Dermis blood vessel endothelial cell (primary cell): ENCODE data around the gene KNDC1. TPM values are rescaled to one million over a fixed set of nuclear protein-coding genes. Genes with fewer than 3 reads are reported as not detected.
"Not testable (repeated sequence)": the region's sequence is repeated elsewhere in the genome, so short reads cannot be mapped to it uniquely, and the experiment has no call there.

Source experiments
- DNase-seq: peaks from one replicate; pipeline ENCODE4 v3.0.0; 2010
- total RNA-seq: library from RNA; depleted of rRNA; stranded (reverse); fragments of >200 nt; gene quantifications from 2 replicates; pipeline ENCODE4 v1.2.3, GENCODE V29; 2014

The KNDC1 gene, protein sequence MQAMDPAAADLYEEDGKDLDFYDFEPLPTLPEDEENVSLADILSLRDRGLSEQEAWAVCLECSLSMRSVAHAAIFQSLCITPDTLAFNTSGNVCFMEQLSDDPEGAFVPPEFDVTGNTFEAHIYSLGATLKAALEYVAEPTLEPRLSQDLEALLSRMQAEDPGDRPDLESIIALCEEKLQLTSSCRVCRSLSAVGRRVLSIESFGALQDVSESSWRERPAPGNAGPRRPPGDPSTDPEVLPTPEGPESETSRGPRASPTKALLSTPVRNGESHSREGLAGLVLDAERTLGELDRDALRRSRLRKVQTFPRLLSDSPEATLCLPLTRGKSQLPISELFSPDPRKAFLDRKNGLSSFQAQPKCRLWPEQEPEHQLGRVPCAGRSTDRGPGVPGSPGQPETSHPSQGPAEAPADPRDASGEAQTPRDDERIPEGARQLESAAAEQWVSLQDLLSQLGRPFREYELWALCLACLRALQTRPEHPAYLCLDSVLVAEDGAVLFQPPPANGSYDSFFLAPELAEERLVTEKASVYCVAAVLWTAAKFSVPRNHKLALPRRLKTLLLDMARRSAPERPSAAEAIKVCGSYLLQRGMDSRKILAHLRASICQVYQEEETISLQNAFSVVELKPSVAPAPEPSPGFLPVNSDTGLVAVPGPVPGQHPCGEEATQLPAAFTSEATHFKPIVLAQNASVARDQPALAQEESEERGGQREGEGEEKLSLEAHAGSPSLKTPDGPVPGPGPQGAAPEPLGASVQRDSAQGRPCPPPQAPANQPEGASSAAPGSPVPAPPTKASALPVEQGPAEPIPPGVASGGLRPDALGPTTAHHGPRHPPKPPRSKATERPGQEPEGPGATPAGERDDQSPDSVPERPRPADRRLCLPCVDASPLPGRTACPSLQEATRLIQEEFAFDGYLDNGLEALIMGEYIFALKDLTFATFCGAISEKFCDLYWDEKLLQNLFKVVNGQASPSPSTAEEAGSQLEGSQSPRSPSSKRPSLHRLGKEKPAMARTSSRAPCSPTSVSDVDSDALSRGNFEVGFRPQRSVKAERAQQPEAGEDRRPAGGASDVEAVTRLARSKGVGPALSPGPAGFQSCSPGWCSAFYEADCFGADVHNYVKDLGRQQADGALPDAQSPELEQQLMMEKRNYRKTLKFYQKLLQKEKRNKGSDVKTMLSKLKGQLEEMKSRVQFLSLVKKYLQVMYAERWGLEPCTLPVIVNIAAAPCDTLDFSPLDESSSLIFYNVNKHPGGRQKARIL (N-terminal part only)
- 0.28 TPM in 1 of 2 replicates, not detected in the other for total RNA-seq

DNA sequence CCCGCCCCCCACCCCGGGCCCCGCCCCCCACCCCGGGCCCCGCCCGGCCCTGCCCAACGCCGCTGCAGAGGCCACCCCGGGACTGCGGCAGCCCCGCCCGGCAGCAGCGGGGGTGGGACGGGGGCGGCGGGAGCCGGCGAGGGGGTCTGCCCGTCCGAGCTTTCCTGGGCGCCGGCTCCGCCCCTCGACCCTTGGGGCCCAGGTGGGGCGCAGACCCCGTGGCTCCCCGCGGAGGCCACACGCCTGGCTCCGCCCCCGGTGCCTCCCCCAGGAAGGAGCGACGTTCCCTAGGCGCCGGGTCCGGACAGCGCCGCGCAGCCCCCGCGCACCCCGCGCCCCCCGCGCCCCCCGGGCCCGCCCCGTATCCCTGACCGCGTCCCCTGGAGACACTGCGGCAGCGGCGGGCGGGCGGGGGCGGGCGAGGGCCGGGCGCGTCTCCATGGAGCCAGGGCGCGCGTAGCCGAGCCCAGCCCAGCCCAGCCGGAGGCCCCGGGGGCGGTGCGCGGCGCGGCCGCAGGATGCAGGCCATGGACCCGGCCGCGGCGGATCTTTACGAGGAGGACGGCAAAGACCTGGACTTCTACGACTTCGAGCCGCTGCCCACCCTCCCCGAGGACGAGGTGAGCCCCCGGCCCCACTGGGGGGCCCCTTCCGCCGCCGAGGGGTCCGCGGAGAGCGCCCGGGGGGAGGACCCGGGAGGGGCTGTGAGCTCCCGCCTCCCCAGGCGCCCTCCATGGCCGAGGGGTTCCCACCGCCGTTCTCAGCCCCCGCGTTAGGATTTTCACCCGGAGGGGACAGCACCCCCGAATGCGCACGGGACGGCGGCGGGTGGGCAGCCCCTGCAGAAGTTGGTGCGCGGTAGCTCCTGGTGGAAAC lies at the start of gene KNDC1:
TSS of gene KNDC1 (plus strand) at position 270 of the 876 bp plus-strand sequence. CDS start at position 519, 249 bp downstream.
- DNase-seq, result peak; percentile 27

DNA sequence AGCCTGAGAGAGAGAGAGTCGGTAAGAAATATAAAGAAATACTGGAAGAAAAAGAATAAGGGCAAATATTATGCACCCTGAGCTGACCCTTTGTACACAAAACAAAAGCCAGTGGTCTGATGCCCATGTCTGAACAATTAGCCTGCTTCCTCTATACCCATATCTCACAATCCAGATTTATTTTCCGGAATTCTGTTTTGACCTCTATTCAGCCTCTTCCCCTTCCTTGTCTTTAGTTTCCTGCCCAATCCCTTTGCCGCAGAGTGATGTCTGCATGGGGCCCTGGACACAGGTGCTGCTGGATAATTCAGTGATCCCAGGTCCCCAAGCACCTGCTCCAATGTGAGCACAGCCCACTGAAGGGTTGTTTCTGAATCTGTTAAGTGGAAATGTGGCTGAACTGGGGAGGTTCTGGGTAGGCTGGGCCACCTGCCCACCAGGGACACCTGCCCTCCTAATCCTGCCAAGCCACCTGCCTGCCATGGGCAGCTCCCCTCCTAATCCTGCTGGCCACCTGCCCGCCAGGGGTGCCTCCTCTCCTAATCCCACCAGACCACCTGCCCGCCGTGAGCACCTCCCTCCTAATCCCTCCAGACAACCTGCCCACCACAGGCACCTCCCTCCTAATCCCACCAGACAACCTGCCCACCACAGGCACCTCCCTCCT lies 49.3 kb upstream of the KNDC1 start:
- peak; percentile 52 for DNase-seq

DNA sequence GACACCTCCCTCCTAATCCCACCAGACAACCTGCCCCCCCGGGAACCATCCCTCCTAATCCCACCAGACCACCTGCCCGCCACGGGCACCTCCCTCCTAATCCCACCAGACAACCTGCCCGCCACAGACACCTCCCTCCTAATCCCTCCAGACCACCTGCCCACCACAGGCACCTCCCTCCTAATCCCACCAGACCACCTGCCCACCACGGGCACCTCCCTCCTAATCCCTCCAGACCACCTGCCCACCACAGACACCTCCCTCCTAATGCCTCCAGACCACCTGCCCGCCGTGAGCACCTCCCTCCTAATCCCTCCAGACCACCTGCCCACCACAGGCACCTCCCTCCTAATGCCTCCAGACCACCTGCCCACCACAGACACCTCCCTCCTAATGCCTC lies 48.4 kb upstream of the KNDC1 start:
- not testable (repeated sequence) for DNase-seq

DNA sequence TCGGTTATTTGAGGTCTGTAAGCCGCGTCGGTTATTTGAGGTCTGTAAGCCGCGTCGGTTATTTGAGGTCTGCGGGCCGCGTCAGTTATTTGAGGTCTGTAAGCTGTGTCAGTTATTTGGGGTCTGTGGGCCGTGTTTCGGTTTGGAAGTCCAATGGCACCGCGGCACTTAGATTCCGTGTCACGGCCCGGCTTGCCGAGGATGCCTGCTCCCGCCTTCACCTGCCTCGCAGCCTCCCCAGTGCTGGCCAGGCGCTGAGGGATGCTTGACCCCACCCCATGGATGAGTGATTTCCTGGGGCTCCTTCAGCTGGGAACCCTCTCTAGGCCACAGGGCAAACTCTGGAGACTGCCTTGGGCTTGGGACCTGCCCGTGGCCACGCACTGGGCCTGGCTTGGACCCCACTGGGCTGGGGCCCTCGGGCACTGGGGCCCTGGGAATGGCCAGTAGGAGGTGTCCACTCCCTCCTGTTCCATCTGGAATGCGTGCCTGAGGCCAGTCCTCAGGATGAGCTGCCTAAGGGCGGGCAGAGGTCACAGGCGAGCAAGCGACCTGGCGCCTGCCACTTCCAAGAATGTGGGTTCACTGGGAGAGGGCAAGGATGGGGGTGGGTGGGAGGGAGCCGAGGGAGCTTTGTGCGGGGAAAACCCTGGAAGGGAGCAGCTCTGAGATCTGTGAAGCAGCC lies 46.7 kb upstream of the KNDC1 start:
- no peak for DNase-seq

DNA sequence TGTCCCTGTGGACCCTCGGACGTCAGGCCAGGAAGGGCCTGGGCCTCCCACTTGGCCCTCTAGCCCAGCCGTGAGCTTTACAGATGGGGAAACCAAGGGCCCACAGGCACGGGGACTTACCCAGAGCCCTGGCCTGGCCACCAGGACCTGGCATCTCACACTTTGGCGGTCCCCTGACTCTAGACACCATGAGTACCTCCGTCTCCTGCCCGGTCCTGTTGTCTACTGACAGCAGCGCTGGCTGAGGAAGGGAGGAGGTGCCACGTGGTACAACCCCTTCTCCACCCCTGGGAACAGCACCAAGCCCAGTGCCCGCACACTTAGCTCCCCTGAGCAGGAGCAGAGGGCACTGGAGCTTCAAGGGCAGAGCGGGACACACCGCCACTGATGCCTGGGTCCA lies 46.2 kb upstream of the KNDC1 start:
- DNase-seq, result no peak

DNA sequence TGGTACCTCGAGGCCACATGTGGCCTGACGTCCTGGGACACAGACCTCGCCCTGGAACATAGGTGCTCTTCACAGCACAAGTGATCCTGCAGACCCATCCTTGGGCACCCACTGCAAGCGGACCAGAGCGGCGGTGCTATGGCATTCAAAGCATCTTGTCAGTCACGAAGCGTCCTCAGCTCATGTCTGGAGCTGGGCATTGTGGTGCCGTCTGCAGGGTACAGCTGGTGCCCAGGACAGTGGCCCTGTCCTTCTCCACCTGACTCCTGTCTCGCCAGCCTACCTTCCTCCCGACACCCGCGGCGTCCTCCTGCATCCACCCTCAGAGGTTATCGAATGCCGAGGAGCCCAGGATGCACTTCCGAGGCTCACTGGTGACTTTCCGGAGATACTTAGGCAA lies 45.8 kb upstream of the KNDC1 start:
- no peak for DNase-seq

DNA sequence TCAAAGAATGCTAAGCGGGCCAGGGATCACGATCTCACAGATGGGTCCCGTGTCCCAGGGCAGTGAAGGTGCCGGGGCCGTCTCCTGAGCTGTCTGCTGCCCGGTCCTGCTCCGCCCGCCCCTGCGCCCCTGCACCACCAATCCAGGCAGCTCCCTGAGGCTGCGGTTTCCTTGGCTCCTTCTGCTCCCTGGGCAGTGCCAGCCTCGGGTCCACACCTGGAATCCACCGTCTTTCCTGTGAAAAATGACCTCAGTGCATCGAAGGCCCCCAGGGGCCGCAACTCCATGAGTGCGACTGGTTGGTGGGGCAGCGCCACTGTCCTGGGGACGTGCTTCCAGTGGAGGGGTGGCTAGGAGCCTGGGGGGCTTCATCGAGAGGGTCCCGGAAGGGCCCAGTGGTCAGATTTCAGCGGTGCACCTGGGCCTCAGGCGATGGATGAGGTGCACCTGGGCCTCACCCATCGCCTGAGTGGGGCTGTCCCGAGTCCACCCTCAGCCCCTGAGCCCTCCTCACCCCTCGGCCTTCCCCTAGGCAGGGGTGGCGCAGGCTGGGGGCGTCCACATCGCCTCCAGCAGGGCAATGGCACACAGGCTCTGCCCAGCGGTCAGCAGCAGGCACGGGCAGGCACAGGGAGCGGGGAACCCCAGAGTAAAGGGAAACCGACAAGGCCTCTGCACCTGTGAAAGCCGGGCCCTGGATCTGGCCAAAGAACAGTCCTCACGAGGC lies 45.1 kb upstream of the KNDC1 start:
- DNase-seq, result no peak

DNA sequence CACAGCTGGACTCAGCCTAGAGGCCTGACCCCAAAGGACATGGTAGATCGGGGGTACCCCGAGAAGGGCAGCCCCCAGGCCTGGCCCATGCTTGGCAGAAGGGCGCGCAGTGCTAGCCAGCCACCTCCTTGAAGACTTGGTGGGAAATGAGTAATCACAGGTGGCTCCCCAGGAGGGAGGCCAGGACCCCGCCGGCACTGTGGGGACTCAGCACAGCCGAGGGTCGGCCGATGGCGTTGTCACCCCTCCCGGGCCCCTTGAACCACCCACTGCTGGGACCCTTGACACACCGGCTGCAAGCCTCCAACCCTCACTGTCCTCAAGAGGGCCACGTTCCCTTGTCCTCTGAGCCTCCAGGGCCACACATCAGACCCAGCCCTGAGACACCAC lies 44.6 kb upstream of the KNDC1 start:
- DNase-seq, result no peak

DNA sequence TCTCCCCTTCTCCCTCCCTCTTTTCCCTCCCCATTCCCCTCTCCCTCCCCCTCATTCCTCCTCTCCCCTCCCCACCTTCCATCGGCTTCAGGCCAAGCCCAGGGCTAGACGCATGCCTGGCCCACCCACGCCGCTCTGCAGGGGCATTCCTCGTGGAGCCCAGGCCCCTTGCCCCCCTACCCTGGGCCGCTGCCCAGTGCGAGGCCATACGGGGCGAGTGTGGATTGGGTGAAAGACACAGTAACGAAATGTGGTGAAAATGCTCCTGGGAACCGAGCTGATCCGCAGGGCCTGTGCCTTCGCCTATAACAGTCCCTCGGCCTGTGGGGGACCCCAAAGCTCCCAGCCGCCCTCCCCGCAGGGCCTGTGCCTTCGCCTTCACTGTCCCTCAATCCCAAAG lies 44.0 kb upstream of the KNDC1 start:
- DNase-seq, result no peak

DNA sequence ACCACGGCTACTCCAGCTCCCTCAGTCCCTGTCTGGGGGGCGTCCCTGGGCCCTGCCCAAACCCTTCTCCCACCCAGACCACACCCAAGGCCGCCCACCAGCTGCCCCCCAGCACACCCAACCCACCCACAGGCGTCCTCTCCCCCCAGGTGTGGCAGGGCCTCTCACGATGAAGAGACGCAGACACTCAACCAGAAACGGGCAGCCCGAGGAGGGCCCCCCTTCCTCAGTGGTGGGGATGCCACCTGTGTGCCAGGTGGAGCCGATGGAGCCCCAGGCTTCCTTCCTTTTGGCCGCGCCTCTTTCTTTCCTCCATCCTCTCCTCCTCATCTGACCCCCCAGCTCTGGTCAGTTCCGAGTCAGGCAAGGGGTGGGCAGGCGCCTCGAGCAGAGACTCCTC lies 43.6 kb upstream of the KNDC1 start:
- no peak for DNase-seq

DNA sequence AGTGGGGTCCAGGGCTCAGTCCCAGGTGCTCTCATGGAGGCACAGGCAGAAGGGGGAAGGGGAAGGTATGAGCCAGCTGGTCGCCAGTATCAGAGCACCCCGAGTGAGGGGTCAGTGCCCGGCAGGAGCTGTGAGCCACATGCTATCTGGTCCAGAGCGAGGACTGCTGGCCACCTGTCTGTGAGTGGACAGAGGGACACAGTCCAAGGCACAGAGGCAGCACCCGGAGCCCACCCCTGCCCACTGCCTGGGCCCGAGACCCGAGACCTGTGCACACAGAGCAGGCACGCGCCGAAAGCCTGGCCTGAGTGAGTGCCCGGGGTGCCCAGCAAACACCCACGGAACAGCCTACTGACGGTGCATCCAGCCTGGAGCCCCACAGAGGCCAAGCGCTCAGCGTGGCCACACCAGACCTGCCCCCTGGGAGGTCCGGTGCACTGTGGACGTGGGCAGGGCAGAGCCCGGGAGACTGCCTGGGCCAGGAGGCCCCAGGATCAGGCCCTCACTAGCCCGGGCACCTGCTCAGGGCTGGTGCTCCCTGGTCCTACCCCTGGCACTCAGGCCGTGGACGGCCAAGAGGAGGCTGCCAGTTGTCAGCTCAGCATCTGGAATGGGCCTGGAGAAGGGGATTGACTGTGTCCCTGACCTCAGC lies 42.9 kb upstream of the KNDC1 start:
- DNase-seq, result no peak

DNA sequence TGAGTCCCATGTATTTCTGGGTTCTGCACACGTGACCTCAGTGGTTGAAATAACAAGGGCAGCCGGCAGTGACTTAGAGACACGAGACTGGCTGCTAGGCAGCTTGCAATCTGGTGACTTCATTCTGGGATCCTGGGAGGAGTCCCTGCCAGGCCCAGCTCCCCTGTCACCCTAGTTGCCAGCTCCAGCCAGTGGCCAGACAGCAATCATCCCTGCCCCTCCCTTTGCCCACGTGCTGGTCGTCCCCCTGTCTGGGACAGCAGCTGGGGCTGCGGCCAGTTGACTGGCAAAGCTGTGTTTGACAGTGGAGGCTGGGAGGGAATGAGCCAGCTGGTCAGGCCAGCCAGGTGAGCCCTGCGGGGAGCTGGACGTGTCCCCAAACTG lies 42.3 kb upstream of the KNDC1 start:
- DNase-seq, result no peak

DNA sequence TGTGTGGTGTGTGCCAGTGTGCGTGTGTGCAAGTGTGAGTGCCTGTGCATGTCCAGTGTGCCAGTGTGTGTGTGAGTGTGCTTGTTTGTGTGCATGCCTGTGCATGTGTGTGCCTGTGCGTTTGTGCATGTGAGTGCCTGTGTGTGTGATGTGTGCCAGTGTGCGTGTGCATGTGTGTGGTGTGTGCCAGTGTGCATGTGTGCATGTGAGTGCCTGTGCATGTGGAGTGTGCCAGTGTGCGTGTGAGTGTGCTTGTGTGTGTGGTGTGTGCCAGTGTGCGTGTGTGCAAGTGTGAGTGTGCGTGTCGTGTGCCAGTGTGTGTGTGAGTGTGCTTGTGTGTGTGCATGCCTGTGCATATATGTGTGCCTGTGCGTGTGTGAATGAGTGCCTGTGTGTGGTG lies 38.5 kb upstream of the KNDC1 start:
- no peak for DNase-seq

DNA sequence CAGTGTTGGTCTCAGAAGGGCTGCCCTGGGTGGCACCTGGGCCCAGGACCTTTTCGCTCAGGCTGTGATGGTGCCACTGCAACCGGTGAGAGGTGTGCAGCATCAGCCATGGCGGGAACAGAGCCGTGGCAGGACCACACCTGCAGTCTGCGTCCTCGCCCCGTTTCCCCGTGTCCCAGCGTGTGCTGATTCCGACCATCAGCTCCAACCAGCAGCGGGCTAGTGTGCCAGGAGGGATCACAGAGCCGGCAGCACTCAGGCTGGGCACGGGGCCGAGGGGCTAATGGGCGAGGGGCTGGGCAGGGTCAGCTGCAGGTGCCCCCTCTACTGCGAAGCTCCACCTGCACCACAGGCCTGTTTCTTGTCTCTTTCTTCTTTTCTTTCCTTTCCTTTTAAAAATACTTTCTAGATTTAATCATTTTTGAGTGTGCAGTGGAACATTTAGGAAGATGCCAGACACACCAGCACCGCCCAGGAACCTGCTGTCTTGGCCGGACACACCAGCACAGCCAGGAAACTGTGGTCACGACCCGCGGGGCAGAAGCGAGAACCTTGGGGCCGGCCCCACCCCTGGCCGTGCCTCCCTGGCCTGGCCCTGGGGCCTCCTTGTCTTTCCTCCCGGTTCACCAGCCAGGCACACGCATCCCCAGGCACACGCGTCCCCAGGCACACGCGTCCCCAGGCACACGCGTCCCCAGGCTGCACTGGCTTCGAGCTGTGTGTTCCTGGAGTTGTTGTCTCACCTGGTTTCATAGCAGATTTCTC lies 37.7 kb upstream of the KNDC1 start:
- DNase-seq, result no peak

DNA sequence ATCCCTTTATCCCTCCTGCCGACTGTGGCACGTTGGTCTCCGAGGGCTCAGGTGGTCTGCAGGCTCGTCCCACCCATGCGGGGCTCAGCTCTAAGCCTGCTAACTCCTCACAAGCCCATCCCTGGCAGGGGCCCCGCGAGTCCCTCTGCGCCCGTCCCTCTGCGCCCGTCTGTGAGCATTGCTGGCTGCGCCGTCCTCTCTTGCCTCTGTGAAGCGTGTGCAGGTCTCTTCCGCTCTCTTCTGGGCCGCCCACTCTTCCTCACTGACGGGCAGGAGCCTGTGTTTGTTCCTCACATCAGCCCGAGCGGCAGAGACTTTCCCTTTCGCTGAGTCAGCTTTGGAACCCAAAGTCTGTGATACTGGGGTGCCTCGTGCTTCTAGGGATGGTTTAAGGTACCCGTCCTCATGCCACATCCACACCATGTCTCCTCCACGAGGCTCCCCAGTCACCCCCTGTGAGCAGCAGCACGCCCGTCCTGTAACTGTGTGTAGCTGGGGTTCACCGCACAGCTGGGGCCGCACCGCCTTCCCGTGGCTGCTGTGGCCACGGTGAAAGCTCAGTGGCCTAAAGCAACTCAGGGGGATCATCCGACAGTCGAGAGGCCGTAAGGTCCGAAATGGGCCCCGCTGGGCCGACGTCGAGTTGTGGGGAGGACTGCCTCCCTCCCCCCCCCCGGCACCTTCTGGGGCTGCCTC lies 36.8 kb upstream of the KNDC1 start:
- no peak for DNase-seq

DNA sequence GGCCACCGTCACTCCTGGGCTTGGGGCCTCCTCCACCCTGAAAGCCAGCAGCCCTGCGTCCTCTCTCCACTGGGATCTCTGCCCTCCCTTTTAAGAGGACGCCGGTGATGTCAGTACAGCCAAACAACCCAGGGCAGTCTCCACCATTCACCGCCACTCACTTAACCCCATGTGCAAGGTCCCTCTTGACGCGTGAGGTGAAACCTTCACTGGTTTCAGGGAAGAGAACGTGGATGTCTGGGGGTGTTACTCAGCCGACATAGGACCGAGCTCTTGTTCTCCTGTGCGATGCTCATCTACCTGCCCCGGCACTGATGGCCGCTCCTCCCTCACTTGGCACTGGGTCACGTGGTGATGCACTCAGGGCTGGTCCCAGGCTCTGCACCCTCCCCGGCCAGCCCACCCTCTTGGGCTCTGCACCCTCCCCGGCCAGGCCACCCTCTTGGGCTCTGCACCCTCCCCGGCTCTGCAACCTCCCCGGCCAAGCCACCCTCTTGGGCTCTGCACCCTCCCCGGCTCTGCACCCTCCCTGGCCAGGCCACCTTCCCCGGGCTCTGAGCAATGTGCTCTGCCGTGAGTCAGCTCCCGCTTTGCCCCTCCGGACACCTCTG lies 36.2 kb upstream of the KNDC1 start:
- no peak for DNase-seq

DNA sequence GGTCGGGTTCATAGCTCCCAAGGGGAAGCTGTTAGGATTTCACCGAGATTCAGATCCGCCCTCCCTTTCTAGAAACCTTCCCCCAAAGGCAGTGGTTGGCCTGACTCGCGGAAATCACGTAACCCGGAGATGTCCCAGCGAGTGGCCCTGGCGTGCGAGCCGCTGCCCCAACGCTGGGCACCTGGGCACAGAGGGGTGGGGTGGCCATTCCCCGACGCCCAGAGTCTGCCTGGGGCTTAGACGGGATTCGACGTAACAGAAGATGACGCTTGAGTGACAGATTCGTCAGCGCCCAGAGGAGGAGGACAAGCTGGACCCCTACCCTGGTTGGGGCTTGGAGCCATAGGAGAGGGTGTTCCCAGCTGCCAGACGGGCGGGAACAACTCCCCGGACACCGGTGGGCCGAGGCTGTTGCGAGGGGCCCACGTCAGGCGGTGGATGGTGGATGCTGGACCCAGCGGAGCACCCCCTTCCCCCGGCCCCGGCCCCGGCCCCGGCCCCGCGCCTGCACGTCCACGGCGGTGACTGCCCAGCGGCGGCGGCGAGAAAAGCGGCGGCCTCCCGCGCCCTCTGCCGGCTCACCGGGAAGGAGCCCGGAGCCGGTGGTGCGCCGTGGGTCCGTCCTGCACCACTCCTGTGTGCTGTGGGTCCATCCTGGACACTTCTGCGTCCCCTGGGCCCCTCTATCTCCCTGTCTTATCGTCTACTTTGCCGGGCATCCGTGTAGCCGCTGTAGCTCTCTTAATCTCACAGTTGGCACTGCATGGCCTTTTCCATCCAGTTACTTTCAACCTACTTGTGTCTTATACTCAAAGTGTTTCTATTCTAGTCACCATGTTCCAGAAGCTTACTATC lies 35.4 kb upstream of the KNDC1 start:
- peak; percentile 64 for DNase-seq
